ENCODE measurements around the gene SMOC2. TPM values are rescaled to one million over a fixed set of nuclear protein-coding genes. Genes with fewer than 3 reads are reported as not detected.
A peak's percentile ranks its signal among the peaks of the same experiment; 100 is the strongest.

Gene SMOC2
- total and polyA plus RNA-seq, 2 experiments from 2014 or later, result 1.9 to 3.2 TPM

- H3K4me3 ChIP-seq, result no peak overlapping the region
- no peaks in the 10 kb centered on the region for H3K27me3 ChIP-seq
- no peaks in the 10 kb centered on the region for H3K4me1 ChIP-seq (ENCODE audit: low read depth)
- no peak for DNase-seq (ENCODE audit: low read depth in 1 of 2, low spot score in 1 of 2)
- H3K36me3 ChIP-seq, result no peaks in the 10 kb centered on the region
- H3K27ac ChIP-seq, result no peak overlapping the region
- no peaks in the 10 kb centered on the region for H3K9me3 ChIP-seq (ENCODE audit: low read depth)
- TF ChIP-seq, protein P1, sequence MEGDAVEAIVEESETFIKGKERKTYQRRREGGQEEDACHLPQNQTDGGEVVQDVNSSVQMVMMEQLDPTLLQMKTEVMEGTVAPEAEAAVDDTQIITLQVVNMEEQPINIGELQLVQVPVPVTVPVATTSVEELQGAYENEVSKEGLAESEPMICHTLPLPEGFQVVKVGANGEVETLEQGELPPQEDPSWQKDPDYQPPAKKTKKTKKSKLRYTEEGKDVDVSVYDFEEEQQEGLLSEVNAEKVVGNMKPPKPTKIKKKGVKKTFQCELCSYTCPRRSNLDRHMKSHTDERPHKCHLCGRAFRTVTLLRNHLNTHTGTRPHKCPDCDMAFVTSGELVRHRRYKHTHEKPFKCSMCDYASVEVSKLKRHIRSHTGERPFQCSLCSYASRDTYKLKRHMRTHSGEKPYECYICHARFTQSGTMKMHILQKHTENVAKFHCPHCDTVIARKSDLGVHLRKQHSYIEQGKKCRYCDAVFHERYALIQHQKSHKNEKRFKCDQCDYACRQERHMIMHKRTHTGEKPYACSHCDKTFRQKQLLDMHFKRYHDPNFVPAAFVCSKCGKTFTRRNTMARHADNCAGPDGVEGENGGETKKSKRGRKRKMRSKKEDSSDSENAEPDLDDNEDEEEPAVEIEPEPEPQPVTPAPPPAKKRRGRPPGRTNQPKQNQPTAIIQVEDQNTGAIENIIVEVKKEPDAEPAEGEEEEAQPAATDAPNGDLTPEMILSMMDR (IDR thresholded peaks at IDR 0.05; ENCODE audit: low read depth, low read length), result no peak
These were observed 171.6 kb downstream of the SMOC2 start for GRCh38 chr6:168612586-168612985.

GRCh38 chr6:168615837-168616236, 174.9 kb downstream of the SMOC2 start:
- Histone ChIP-seq H3K27me3 (no peaks in the 10 kb centered on the region), H3K4me3 (no peak overlapping the region), H3K4me1 (ENCODE audit: low read depth) (no peaks in the 10 kb centered on the region), H3K27ac (no peak overlapping the region), H3K9me3 (ENCODE audit: low read depth) (no peaks in the 10 kb centered on the region), H3K36me3 (no peaks in the 10 kb centered on the region)
- DNase-seq (ENCODE audit: low read depth in 1 of 2, low spot score in 1 of 2), result no peak
- TF ChIP-seq, protein P1 (IDR thresholded peaks at IDR 0.05; ENCODE audit: low read depth, low read length), result no peak

- H3K27me3 ChIP-seq, result no peaks in the 10 kb centered on the region
- no peak overlapping the region for H3K4me3 ChIP-seq
- H3K9me3 ChIP-seq (ENCODE audit: low read depth), result no peaks in the 10 kb centered on the region
- no peaks in the 10 kb centered on the region for H3K36me3 ChIP-seq
- H3K27ac ChIP-seq, result no peak overlapping the region
- no peak for DNase-seq (ENCODE audit: low read depth in 1 of 2, low spot score in 1 of 2)
- TF ChIP-seq, protein P1 (IDR thresholded peaks at IDR 0.05; ENCODE audit: low read depth, low read length), result peak; percentile 9
- no peaks in the 10 kb centered on the region for H3K4me1 ChIP-seq (ENCODE audit: low read depth)
These were observed 176.1 kb downstream of the SMOC2 start for GRCh38 chr6:168616816-168617765.

GRCh38 chr6:168618546-168619315, 177.7 kb downstream of the SMOC2 start:
- Histone ChIP-seq H3K27ac (no peak overlapping the region), H3K4me1 (ENCODE audit: low read depth) (no peaks in the 10 kb centered on the region), H3K4me3 (no peak overlapping the region), H3K9me3 (ENCODE audit: low read depth) (no peaks in the 10 kb centered on the region), H3K36me3 (no peaks in the 10 kb centered on the region), H3K27me3 (no peaks in the 10 kb centered on the region)
- no peak for DNase-seq (ENCODE audit: low read depth in 1 of 2, low spot score in 1 of 2)
- TF ChIP-seq, protein P1 (IDR thresholded peaks at IDR 0.05; ENCODE audit: low read depth, low read length), result no peak

DNA sequence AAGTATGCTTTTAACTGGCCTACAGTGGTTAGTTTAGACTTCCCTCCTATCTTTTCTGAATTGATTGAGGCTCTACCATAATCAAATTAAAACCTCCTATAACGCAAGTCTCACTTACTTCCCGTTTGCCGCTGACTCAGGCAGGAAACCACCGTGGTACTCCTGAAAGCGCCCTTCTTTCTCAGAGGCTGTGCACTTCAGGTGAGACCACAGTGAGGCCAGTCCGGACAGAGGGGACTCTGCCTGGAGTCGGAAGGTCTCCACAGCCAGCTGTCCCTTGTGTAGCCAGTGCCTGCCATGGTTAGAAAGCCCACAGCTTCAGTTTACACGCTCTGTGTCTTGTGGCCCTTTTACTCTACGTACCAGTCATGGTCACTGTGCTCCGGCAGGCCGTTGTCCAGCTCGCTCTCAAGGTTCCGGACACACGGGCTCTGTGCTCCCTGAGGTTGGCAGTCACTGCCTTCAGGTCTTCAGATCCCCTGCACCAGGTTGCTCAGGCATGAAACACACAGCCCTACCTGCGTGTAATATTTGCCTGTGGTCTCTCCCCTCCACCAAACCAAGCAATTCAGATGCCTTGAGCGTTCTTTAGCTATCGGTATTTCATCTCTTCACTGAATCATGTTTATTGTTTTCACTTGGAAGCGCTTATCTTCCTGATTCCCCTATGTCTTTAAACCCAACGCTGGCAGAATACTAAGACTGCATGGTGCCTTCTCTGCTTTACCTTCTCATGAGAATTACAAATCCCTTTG, 178.8 kb downstream of the SMOC2 start:
- Histone ChIP-seq H3K27ac (no peak overlapping the region), H3K27me3 (no peaks in the 10 kb centered on the region), H3K36me3 (no peaks in the 10 kb centered on the region), H3K4me3 (no peak overlapping the region), H3K4me1 (ENCODE audit: low read depth) (no peaks in the 10 kb centered on the region), H3K9me3 (ENCODE audit: low read depth) (no peaks in the 10 kb centered on the region)
- TF ChIP-seq, protein P1 (IDR thresholded peaks at IDR 0.05; ENCODE audit: low read depth, low read length), result no peak
- no peak for DNase-seq (ENCODE audit: low read depth in 1 of 2, low spot score in 1 of 2)

All from cardiac muscle cell (in vitro differentiated cells and primary cell).